HCT116 (cell line): ENCODE results near the gene SCRN1. TPM values are rescaled to one million over a fixed set of nuclear protein-coding genes. Genes with fewer than 3 reads are reported as not detected.

Experiments used
- ATAC-seq: fragments of 200-7000 bp; cut with Tn5 transposase; 2 replicates; pipeline ENCODE4 v1.9.1; 2020; ENCODE audit warnings: mild to moderate bottlenecking, moderate library complexity
- BruUV-seq: library from RNA; stranded (reverse); fragments of 400-500 nt; replicated peaks from 2 replicates; lab custom pipeline; 2021; lab: Mats Ljungman, UMichigan
- CTCF ChIA-PET: fragments of 300-600 bp; sonication (Branson Sonifier 250); formaldehyde crosslinking; loops from one replicate; lab custom pipeline; 2021; ENCODE audit warnings: antibody characterized with exemption; lab: Charles Lee
- POLR2A ChIA-PET: fragments of 300-600, 350-600 bp; sonication (Branson Sonifier 250); formaldehyde crosslinking; loops from one replicate; lab custom pipeline; 2021; ENCODE audit warnings: antibody characterized with exemption; lab: Charles Lee
- RAD21 ChIA-PET, 2 experiments: fragments of 300-600 bp; sonication (Branson Sonifier 250); formaldehyde crosslinking; loops; one replicate each; lab custom pipeline; 2023; ENCODE audit warnings: low total read pairs in 2 of 2; ENCODE audit not compliant: uncharacterized antibody in 2 of 2, unreplicated experiment in 2 of 2, low non-redundant PET in 1 of 2; lab: Charles Lee
- DNase-seq: peaks from one replicate; pipeline ENCODE4 v3.0.0-alpha.2; 2010; ENCODE audit warnings: low read depth, low spot score
- H2AFZ ChIP-seq: fragments of 200-600 bp; shearing (Covaris generic), sonication (generic); 2 replicates; pipeline ENCODE4 v1.6.1; 2017; ENCODE audit warnings: low read depth, mixed run types, mixed read lengths, antibody characterized with exemption, low read length; ENCODE audit not compliant: poor library complexity, severe bottlenecking
- H3K27ac ChIP-seq: 2 replicates; pipeline ENCODE4 v1.5.1; 2012; ENCODE audit warnings: low read depth, low read length
- H3K27me3 ChIP-seq: fragments of 200-600 bp; sonication (generic); 2 replicates; pipeline ENCODE4 v1.6.1; 2016; ENCODE audit warnings: mixed run types, low read length, mixed read lengths; ENCODE audit not compliant: insufficient read depth
- H3K36me3 ChIP-seq, 2 experiments: fragments of 200-500 bp in 1 of 2; fragments of 200-600 bp in 1 of 2; sonication (Bioruptor generic) in 1 of 2; sonication (generic) in 1 of 2; 2 replicates each; pipeline versions ENCODE4 v1.5.1 to v1.6.1; 2014 to 2016; ENCODE audit warnings: low read length in 2 of 2, inconsistent platforms in 1 of 2, mixed read lengths in 1 of 2, mixed run types in 1 of 2; ENCODE audit not compliant: insufficient read depth in 2 of 2, control insufficient read depth in 1 of 2
- H3K4me1 ChIP-seq, 2 experiments: fragments of 200-600 bp in 1 of 2; sonication (generic) in 1 of 2; 2 replicates each; pipeline versions ENCODE4 v1.5.1 to v1.6.1; 2012 to 2017; ENCODE audit warnings: low read length in 2 of 2, inconsistent platforms in 1 of 2, mild to moderate bottlenecking in 1 of 2, mixed read lengths in 1 of 2, mixed run types in 1 of 2, moderate library complexity in 1 of 2; ENCODE audit not compliant: insufficient read depth in 2 of 2, control insufficient read depth in 1 of 2
- H3K4me2 ChIP-seq: fragments of 200-600 bp; sonication (generic); 2 replicates; pipeline ENCODE4 v1.6.1; 2017; ENCODE audit warnings: mixed run types, low read length, mixed read lengths
- H3K4me3 ChIP-seq, 2 experiments: fragments of 200-600 bp in 1 of 2; sonication (generic) in 1 of 2; replicated peaks in 1 of 2; 2 replicates each; pipeline ENCODE4 v1.5.1; 2011 to 2016; ENCODE audit warnings: low read length in 2 of 2, control low read depth in 1 of 2, low read depth in 1 of 2, mild to moderate bottlenecking in 1 of 2, mixed read lengths in 1 of 2, mixed run types in 1 of 2
- H3K79me2 ChIP-seq: fragments of 200-600 bp; sonication (generic); 2 replicates; pipeline ENCODE4 v1.6.1; 2017; ENCODE audit warnings: mild to moderate bottlenecking, mixed run types, low read length, moderate library complexity, mixed read lengths; ENCODE audit not compliant: insufficient read depth
- H3K9ac ChIP-seq: fragments of 200-600 bp; sonication (generic); 2 replicates; pipeline ENCODE4 v1.6.1; 2016; ENCODE audit warnings: low read length, mixed read lengths
- H3K9me2 ChIP-seq: fragments of 200-600 bp; sonication (generic), shearing (Covaris generic); 2 replicates; pipeline ENCODE4 v1.6.1; 2017; ENCODE audit warnings: mixed run types, mild to moderate bottlenecking, moderate library complexity; ENCODE audit not compliant: insufficient read depth
- H3K9me3 ChIP-seq, 2 experiments: fragments of 200-500 bp in 1 of 2; fragments of 200-600 bp in 1 of 2; sonication (Bioruptor generic) in 1 of 2; sonication (generic) in 1 of 2; 2 replicates each; pipeline ENCODE4 v1.6.1; 2014 to 2017; ENCODE audit warnings: low read length in 2 of 2, mixed read lengths in 2 of 2, inconsistent platforms in 1 of 2, low read depth in 1 of 2, mild to moderate bottlenecking in 1 of 2, mixed run types in 1 of 2, moderate library complexity in 1 of 2; ENCODE audit not compliant: control insufficient read depth in 1 of 2, insufficient read depth in 1 of 2
- H4K20me1 ChIP-seq: fragments of 200-600 bp; sonication (generic), shearing (Covaris generic); 2 replicates; pipeline ENCODE4 v1.6.1; 2017; ENCODE audit warnings: mixed run types, mild to moderate bottlenecking, moderate library complexity; ENCODE audit not compliant: insufficient read depth
- ATF3 ChIP-seq: IDR thresholded peaks from 2 replicates; pipeline ENCODE4 v1.6.1; 2012
- CBX3 ChIP-seq: IDR thresholded peaks from 2 replicates; pipeline ENCODE4 v1.6.1; 2012; ENCODE audit warnings: low read depth
- EGR1 ChIP-seq: IDR thresholded peaks from 2 replicates; pipeline ENCODE4 v1.6.1; 2012; ENCODE audit warnings: low read depth
- ELF1 ChIP-seq: IDR thresholded peaks from 2 replicates; pipeline ENCODE4 v1.6.1; 2012; ENCODE audit warnings: low read depth, borderline replicate concordance
- EZH2 ChIP-seq: fragments of 200-600 bp; sonication (generic); IDR thresholded peaks from 2 replicates; pipeline ENCODE4 v1.6.1; 2017; ENCODE audit warnings: antibody characterized with exemption, mixed run types
- FOSL1 ChIP-seq: IDR thresholded peaks from 2 replicates; pipeline ENCODE4 v1.6.1; 2012; ENCODE audit warnings: low read depth
- JUND ChIP-seq: IDR thresholded peaks from 2 replicates; pipeline ENCODE4 v1.6.1; 2012
- MAX ChIP-seq: IDR thresholded peaks from 2 replicates; pipeline ENCODE4 v1.6.1; 2012
- POLR2A ChIP-seq: IDR thresholded peaks from 2 replicates; pipeline ENCODE4 v1.7.0; 2011; ENCODE audit warnings: borderline replicate concordance; ENCODE audit not compliant: insufficient read depth, insufficient read length; ENCODE audit errors: extremely low read depth
- POLR2AphosphoS5 ChIP-seq: IDR thresholded peaks from 2 replicates; pipeline ENCODE4 v1.6.1; 2011; ENCODE audit warnings: mild to moderate bottlenecking, low read depth, low read length, moderate library complexity
- SIN3A ChIP-seq: IDR thresholded peaks from 2 replicates; pipeline ENCODE4 v1.6.1; 2012; ENCODE audit warnings: low read depth
- SP1 ChIP-seq: IDR thresholded peaks from 2 replicates; pipeline ENCODE4 v1.6.1; 2012; ENCODE audit warnings: low read depth
- SRF ChIP-seq: IDR thresholded peaks from 2 replicates; pipeline ENCODE4 v1.6.1; 2012; ENCODE audit warnings: low read depth
- TCF7L2 ChIP-seq: IDR thresholded peaks from 2 replicates; pipeline ENCODE4 v1.7.0; 2011; ENCODE audit warnings: borderline replicate concordance, inconsistent platforms; ENCODE audit not compliant: insufficient read depth, insufficient read length; ENCODE audit errors: extremely low read depth
- YY1 ChIP-seq: IDR thresholded peaks from 2 replicates; pipeline ENCODE4 v1.6.1; 2011; ENCODE audit warnings: low read length, low read depth, moderate library complexity, mild to moderate bottlenecking; ENCODE audit not compliant: insufficient replicate concordance; ENCODE audit errors: extremely low read depth
- ZBTB33 ChIP-seq: IDR thresholded peaks from 2 replicates; pipeline ENCODE4 v1.6.1; 2011; ENCODE audit warnings: mild to moderate bottlenecking, low read length, moderate library complexity; ENCODE audit not compliant: insufficient replicate concordance; ENCODE audit errors: extremely low read depth
- ZFX ChIP-seq: fragments of 450-650 bp; IDR thresholded peaks from 2 replicates; pipeline ENCODE4 v1.6.1; 2017
- ZNF274 ChIP-seq: fragments of 200-500 bp; sonication (Bioruptor generic); IDR thresholded peaks from 2 replicates; pipeline ENCODE4 v1.6.1; 2014; ENCODE audit warnings: mild to moderate bottlenecking, low read depth, low read length, inconsistent platforms
- intact Hi-C: fragments of 100-400 bp; cut with micrococcal nuclease; formaldehyde crosslinking; loops from 2 replicates; pipeline ENCODE4 v1.10.0; 2022
- total RNA-seq: library from RNA; stranded (reverse); gene quantifications from one replicate; pipeline ENCODE4 v1.2.1, GENCODE V29; 2021; ENCODE audit not compliant: unreplicated experiment

Gene SCRN1
- total RNA-seq, 1 experiment from 2014 or later, result 76.8 TPM

GRCh38 chr7:29969738-29970137 lies 19.9 kb downstream of the SCRN1 start:
- BruUV-seq, result no TSS peak
- H3K9me2 ChIP-seq, result no peaks in the 10 kb centered on the region
- POLR2A ChIA-PET, result no interaction called here
- RAD21 ChIA-PET, result no interaction called here
- intact Hi-C loops, result no loop called here
- 0 out of 4 replicates have a peak, but pooled peaks cover 0 to 4% of the 10 kb centered on the region in 2 experiments for H3K36me3 ChIP-seq
- CTCF ChIA-PET, result no interaction called here
- peak overlapping the region; percentile 56 for H3K4me2 ChIP-seq
- no peaks in the 10 kb centered on the region for H3K9me3 ChIP-seq
- no peak overlapping the region for H3K9ac ChIP-seq
- no peak overlapping the region for H3K4me3 ChIP-seq
- H2AFZ ChIP-seq, result no peak overlapping the region
- peaks cover 54% of the 10 kb centered on the region for H3K79me2 ChIP-seq
- no peak overlapping the region for H3K27ac ChIP-seq
- no peaks in the 10 kb centered on the region; the same call in 1 of the 2 replicates for H4K20me1 ChIP-seq
- ATAC-seq, result no peak
- peaks cover 24 to 28% of the 10 kb centered on the region in 2 experiments for H3K4me1 ChIP-seq
- TF ChIP-seq CBX3 (no peak), ZFX (no peak)
- no peak for DNase-seq
- no peaks in the 10 kb centered on the region for H3K27me3 ChIP-seq

- RAD21 ChIA-PET, result no interaction called here
- H4K20me1 ChIP-seq, result no peaks in the 10 kb centered on the region; the same call in 1 of the 2 replicates
- H2AFZ ChIP-seq, result no peak overlapping the region
- H3K4me1 ChIP-seq, result peaks cover 24 to 28% of the 10 kb centered on the region in 2 experiments
- BruUV-seq, result no TSS peak
- intact Hi-C loops, result no loop called here
- CTCF ChIA-PET, result interaction anchor here (1.4 kb wide), 1 partner anchor 93 kb away, joined by 3 read pairs; no protein-coding TSS in a partner anchor
- no peaks in the 10 kb centered on the region for H3K9me2 ChIP-seq
- peaks cover 48% of the 10 kb centered on the region for H3K79me2 ChIP-seq
- H3K4me3 ChIP-seq, result no peak overlapping the region; a peak in 1 of 4 replicates
- 0 out of 4 replicates have a peak, but pooled peaks cover 0 to 4% of the 10 kb centered on the region in 2 experiments for H3K36me3 ChIP-seq
- DNase-seq (no peak), ATAC-seq (peak; percentile 84)
- H3K4me2 ChIP-seq, result peak overlapping the region; percentile 56
- no peak overlapping the region for H3K9ac ChIP-seq
- no peaks in the 10 kb centered on the region for H3K9me3 ChIP-seq
- POLR2A ChIA-PET, result no interaction called here
- 0 out of 2 replicates have a peak overlapping the region, but pooled peaks have one; percentile 1 for H3K27ac ChIP-seq
- H3K27me3 ChIP-seq, result no peaks in the 10 kb centered on the region
- TF ChIP-seq ZFX (no peak), ZNF274 (no peak), POLR2AphosphoS5 (no peak), JUND (no peak; the same call in 1 of the 2 replicates), ELF1 (no peak), ATF3 (no peak), SIN3A (no peak), FOSL1 (no peak), EGR1 (no peak), POLR2A (no peak), ZBTB33 (no peak), TCF7L2 (no peak), MAX (no peak), EZH2 (no peak), YY1 (no peak), SRF (no peak), SP1 (no peak)
These were observed 20.8 kb downstream of the SCRN1 start for GRCh38 chr7:29968683-29969395.
